SK-N-SH (cell line): ENCODE data around the gene RRP15.

ENCODE experiments used
- CTCF ChIP-seq: fragments of 200-600 bp; sonication (generic); IDR thresholded peaks from 2 replicates; pipeline ENCODE4 v1.6.1; 2017; ENCODE audit warnings: antibody characterized with exemption, mild to moderate bottlenecking, moderate library complexity
- EP300 ChIP-seq, 2 experiments: IDR thresholded peaks; 2 replicates each; pipeline versions ENCODE4 v1.4.0 to v1.6.1; 2012; ENCODE audit warnings: borderline replicate concordance in 1 of 2, low read depth in 1 of 2, low read length in 1 of 2
- FOSL2 ChIP-seq: IDR thresholded peaks from 2 replicates; pipeline ENCODE4 v1.4.0; 2012; ENCODE audit warnings: low read depth, mild to moderate bottlenecking, moderate library complexity, borderline replicate concordance
- GABPA ChIP-seq: IDR thresholded peaks from 2 replicates; pipeline ENCODE4 v1.4.0; 2012; ENCODE audit warnings: low read depth, mild to moderate bottlenecking
- IRF3 ChIP-seq: fragments of 150-350 bp; IDR thresholded peaks from 2 replicates; pipeline ENCODE4 v1.6.1; 2016; ENCODE audit warnings: mild to moderate bottlenecking, low read depth, low read length
- NRF1 ChIP-seq: IDR thresholded peaks from 2 replicates; pipeline ENCODE4 v1.6.1; 2012; ENCODE audit warnings: low read depth, mild to moderate bottlenecking, low read length
- POLR2AphosphoS5 ChIP-seq: IDR thresholded peaks from 2 replicates; pipeline ENCODE4 v1.6.1; 2012; ENCODE audit warnings: low read depth, low read length
- RAD21 ChIP-seq: IDR thresholded peaks from 2 replicates; pipeline ENCODE4 v1.6.1; 2012; ENCODE audit warnings: mild to moderate bottlenecking, low read length
- SIN3A ChIP-seq: IDR thresholded peaks from 2 replicates; pipeline ENCODE4 v1.6.1; 2012; ENCODE audit warnings: low read depth, mild to moderate bottlenecking, low read length, moderate library complexity, borderline replicate concordance
- USF1 ChIP-seq: IDR thresholded peaks from 2 replicates; pipeline ENCODE4 v1.4.0; 2012; ENCODE audit warnings: low read depth, borderline replicate concordance
- YY1 ChIP-seq: IDR thresholded peaks from 2 replicates; pipeline ENCODE4 v1.4.0; 2012; ENCODE audit warnings: low read depth, mild to moderate bottlenecking
- TF ChIP-seq, protein P1 (sequence below): IDR thresholded peaks from 2 replicates; pipeline ENCODE4; 2012
- TF ChIP-seq, protein P2 (sequence below): IDR thresholded peaks from 2 replicates; pipeline ENCODE4 v1.4.0; 2012; ENCODE audit warnings: low read depth

DNA sequence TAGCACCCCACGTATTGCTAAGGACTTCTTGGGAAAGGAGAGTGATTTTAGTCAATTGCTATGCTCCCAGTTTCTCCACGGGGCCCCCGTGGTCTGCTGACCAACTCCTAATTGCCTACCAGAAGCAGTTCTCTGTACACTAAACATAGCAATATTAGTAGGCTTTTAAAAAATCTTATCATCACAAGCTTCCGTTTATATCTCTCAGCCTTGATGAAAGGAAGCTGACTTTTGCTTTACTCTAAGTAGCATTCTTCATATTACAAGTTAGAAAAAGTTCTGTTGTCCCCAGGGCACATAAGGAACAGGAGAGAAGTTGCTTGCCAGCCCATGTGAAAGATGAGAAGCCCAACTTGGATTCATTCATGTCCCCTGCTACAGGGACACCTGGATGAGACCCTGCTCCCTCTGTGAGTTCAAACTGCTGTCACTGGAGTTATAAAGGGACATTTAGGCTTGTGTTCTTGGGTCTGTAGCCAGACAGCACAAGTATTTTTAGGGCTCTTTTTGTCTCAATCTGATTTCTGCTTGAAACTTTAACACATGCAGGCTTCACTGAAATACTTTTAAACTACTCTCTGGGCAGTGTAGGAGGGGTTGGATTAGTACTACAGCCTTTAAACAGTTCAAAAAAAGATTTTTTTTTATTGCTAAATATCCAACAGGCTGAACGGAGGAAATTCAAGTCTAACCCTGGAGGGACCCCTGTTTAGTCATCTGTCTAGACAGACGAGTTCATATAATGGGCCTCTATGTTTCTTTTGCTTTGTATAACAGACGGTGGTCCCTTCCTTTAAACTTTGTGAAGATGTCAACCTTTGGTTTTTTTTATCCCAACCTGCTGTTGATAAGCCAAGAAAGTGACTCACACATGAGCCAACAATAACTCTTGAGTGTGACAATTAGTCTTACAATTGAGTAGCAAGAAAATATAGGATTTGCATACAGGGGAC lies 89.6 kb downstream of the RRP15 start:
- TF ChIP-seq, protein P1, sequence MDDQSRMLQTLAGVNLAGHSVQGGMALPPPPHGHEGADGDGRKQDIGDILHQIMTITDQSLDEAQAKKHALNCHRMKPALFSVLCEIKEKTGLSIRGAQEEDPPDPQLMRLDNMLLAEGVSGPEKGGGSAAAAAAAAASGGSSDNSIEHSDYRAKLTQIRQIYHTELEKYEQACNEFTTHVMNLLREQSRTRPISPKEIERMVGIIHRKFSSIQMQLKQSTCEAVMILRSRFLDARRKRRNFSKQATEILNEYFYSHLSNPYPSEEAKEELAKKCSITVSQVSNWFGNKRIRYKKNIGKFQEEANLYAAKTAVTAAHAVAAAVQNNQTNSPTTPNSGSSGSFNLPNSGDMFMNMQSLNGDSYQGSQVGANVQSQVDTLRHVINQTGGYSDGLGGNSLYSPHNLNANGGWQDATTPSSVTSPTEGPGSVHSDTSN: peak; percentile 54
- TF ChIP-seq CTCF (no peak), EP300 (IDR thresholded peaks at IDR 0.05; ENCODE audit: borderline replicate concordance in 1 of 2, low read depth in 1 of 2, low read length in 1 of 2) (no peak), FOSL2 (peak; percentile 53; the same call in 1 of the 2 replicates), RAD21 (no peak), IRF3 (no peak), USF1 (no peak), NRF1 (no peak), POLR2AphosphoS5 (no peak), YY1 (no peak), SIN3A (no peak), GABPA (no peak)
- TF ChIP-seq, protein P2, sequence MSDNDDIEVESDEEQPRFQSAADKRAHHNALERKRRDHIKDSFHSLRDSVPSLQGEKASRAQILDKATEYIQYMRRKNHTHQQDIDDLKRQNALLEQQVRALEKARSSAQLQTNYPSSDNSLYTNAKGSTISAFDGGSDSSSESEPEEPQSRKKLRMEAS: no peak
